GM12873 (cell line): ENCODE data around the gene NPIPB8.

ENCODE experiments used
- TF ChIP-seq, protein P1 (sequence below): IDR thresholded peaks from 2 replicates; pipeline ENCODE4 v1.5.1; 2012; ENCODE audit warnings: low read depth, mild to moderate bottlenecking, moderate library complexity, low read length, control low read depth; ENCODE audit not compliant: insufficient read depth; ENCODE audit errors: missing control alignments

Gene NPIPB8

DNA sequence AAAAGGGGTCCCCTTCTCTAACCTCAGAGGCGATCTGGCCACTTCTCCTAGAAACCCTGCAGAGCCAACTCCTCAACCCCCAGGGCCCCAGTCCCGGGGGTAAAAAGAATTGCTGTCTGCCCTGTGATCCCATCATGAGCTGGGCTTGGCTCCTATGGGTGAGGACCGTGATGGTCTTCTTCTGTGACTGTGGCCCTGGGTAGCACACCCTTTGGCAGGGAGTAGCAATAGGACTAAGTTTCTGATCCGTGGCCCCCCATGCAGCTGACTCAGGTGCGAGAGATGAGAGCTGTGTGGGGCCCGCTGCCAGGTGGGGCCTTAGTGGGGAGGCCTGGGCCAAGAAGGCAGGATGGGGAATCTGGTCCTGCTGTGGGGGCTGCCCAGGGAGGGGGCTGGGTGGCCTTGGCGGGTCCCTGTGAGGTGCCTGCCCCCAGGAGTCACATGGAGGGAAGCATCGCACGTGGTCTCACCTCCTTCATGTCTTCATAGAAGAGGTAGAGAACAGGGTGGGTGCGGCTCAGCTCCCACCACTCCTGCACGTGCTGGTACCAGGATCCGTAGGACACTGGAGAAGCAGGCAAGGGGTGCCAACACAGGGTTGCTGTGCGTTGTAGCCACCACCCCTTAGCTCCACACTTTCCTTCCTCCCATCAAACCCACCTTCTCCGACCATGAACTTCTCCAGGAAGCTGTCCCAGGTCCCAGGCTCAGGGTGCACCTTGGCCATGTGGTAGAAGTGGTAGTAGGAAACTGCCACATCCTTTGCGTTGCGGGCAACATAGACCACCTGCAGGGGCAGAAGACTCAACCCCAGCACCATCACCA is 31.4 kb upstream of the NPIPB8 start:
- TF ChIP-seq, protein P1, sequence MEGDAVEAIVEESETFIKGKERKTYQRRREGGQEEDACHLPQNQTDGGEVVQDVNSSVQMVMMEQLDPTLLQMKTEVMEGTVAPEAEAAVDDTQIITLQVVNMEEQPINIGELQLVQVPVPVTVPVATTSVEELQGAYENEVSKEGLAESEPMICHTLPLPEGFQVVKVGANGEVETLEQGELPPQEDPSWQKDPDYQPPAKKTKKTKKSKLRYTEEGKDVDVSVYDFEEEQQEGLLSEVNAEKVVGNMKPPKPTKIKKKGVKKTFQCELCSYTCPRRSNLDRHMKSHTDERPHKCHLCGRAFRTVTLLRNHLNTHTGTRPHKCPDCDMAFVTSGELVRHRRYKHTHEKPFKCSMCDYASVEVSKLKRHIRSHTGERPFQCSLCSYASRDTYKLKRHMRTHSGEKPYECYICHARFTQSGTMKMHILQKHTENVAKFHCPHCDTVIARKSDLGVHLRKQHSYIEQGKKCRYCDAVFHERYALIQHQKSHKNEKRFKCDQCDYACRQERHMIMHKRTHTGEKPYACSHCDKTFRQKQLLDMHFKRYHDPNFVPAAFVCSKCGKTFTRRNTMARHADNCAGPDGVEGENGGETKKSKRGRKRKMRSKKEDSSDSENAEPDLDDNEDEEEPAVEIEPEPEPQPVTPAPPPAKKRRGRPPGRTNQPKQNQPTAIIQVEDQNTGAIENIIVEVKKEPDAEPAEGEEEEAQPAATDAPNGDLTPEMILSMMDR = no peak

- TF ChIP-seq, protein P1 = no peak
Measured at GRCh38 chr16:28607116-28607623, 30.7 kb upstream of the NPIPB8 start.

DNA sequence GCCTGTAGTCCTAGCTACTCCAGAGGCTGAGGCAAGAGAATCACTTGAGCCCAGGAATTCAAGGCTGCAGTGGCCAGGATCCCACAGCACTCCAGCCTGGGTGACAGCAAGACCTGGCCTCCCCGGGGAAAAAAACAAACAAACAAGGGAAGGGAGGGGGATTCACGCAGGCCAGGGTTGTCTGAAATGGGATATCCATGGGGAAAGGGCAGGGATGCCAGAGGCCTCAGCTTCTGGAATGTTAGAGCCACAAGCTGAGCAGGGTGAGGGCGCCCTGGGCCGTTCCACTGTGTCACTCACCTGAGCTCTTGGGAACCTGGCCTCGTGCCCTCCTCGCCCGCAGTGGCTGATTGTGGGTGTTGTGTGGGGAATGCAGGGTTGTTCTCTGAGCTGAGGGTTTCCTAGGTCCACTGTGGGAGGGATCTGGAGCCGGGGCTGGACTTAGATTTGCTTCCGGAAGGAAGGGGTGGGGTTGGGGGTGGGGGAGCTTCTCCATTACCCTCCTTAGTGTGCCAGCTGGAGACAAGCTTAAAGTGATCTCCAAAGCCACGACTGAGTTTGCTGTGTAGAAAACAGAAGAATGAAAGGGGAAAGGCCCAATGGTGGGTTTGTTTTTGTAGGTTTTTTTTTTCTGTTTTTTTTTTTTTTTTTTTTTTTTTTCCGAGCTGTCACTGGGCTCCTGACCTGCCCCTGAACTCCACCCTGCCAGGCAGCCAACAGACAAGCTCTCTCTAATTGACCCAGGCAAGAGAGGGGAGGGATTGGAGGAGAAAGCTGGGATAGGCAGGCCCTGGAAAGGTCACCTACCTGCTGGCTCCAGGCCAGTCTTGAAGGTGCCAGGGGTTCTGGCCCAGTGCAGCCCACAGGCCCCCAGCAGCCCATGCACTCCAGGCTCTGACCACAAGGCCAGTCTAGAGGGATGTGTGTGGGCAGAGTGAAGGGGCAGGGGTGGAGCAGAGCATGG is 28.0 kb upstream of the NPIPB8 start, which contains the start of gene SULT1A1:
TSS of gene SULT1A1 (minus strand) at position 414 of the 964 bp plus-strand sequence. CDS start 1,189 bp downstream, outside the sequence.
- TF ChIP-seq, protein P1 = no peak

GRCh38 chr16:28610595-28611191 is 27.2 kb upstream of the NPIPB8 start:
- TF ChIP-seq, protein P1 = no peak

- TF ChIP-seq, protein P1 = peak; percentile 65
Measured at GRCh38 chr16:28615486-28616223, 22.2 kb upstream of the NPIPB8 start.

DNA sequence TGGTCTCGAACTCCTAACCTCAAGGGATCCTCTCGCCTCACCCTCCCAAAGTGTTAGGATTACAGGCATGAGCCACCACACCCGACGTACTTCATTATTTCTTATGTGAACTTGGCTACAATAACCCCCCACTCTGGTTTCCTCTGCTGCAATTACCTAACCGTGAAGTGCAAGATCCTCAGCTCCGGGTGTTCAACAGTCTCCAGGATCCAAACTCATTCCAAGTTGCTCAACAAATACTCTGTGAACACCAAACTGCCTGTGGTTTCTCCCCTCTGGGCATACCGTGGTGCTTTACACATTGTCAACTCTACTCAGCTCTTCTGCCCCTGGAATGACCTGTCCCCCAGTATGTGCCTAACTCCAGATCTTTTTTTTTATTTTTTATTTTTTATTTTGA is 21.2 kb upstream of the NPIPB8 start:
- TF ChIP-seq, protein P1 = no peak
